ENCODE results near the gene SIRPA.

SIRPA gene

GRCh38 chr20:1894951-1895673, at the start of gene SIRPA:
Gene SIRPA, plus strand, starts transcription at chr20:1895407. Its CDS starts 41 bp downstream, at chr20:1895448.
- peak; percentile 60 to 76 for DNase-seq

DNA sequence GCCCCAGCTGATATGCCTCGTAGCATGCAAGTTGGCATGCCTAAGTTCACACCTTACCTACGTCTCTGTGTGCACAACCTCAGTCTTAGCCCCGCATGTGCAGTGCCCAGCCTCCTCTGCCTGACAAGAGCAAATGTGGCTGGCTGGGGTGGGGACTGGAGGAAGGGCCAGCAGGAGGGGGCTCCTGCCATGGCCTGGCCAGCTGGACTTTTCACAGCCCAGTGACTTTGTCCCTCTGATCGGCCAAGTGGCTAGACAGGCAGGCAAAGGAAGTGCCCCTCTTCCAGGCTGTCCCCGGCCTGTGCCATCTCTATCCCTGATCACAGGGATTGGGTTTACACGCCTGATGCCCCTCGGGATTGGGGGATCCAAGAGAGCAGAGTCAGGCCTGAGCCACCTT, 49.5 kb upstream of the SIRPA start:
- DNase-seq = no peak

- DNase-seq = no peak
Measured at GRCh38 chr20:1846341-1846740, 48.9 kb upstream of the SIRPA start.

- no peak for DNase-seq
Measured at GRCh38 chr20:1846876-1847275, 48.3 kb upstream of the SIRPA start.

GRCh38 chr20:1847780-1848179, 47.4 kb upstream of the SIRPA start:
- DNase-seq = no peak

GRCh38 chr20:1848373-1848772, 46.8 kb upstream of the SIRPA start:
- DNase-seq = no peak

DNA sequence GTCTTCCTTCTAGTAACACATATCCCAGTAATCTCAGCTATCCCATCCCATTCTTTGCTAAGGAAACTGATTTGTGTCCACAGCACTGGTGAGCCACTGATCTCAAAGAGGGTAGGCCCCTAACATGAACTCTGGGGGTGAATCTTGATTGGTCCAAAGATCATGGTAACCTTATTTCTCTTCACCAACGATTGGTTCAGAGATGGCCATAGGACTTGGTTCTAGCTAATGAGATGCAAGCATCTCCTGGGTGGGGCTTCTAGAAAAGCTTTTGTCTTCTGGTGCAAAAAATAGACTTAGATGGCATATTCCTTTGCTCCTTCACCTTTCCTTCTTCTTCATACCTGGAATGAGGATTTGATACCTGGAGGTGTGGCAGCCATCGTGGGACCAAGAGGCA, 43.8 kb upstream of the SIRPA start:
- DNase-seq = no peak

DNA sequence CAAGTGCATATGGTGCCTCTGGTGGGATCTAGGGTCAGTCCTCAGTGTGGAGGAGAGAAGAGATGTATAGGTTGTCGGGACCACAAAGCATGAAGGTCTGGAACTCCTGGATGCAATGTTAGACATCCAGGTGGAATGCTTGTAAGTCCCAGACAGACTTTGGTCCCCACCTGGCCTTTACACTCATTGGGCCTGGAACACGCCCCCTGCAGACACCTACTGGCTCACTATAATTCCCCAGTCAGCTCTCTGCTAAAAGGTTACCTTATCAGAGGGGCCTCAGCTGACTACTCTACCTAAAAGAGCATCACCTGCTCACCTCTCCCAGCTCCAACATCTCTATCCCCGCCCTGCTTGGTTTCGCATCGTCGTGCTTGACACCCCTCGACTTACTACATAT, 41.7 kb upstream of the SIRPA start:
- DNase-seq = no peak

GRCh38 chr20:1854246-1854645, 41.0 kb upstream of the SIRPA start:
- DNase-seq = no peak

DNA sequence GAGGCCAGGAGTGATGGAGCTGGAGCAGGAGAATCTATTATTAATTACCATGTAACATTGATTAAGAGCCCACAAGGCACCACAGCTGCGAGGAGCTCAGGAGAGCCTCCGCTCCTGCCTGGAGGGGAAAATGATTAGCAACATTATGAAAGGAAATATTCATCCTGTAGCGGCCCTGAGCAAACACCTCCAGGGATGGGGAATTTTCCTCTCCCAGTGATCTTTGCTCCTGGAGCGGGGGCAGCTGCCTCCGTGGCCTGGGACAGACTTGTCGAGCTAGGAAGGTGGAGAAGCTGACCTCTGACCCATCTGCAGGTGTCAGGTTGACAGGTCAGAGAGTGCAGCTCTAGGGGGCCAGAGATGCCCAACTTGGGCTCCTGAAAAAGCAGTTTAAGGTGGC, 40.1 kb upstream of the SIRPA start:
- DNase-seq = no peak

- DNase-seq = no peak
Measured at GRCh38 chr20:1855690-1856089, 39.5 kb upstream of the SIRPA start.

DNA sequence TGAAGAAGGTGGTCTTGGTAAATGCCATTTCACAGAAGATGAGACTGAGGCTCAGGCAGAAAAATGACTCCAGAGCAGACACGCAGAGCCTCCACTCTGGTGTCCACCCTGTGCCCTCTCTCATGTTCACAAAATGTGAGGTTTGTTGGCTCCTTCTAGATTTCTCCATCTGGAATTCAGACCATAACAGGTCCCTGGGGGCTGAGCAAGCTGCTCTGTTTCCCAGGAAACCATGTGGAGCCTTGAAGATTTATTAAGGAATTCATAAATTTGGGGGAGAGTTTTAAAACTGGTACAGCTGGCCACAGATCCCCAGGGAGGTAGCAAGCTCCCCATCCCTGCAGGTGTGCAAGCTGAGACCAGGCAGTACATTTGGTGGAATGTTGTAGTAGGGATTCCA, 38.8 kb upstream of the SIRPA start:
- no peak for DNase-seq

- DNase-seq = no peak
Measured at GRCh38 chr20:1857466-1857865, 37.7 kb upstream of the SIRPA start.

- no peak for DNase-seq
Measured at GRCh38 chr20:1858871-1859270, 36.3 kb upstream of the SIRPA start.

- no peak for DNase-seq
Measured at GRCh38 chr20:1860446-1860845, 34.8 kb upstream of the SIRPA start.

DNA sequence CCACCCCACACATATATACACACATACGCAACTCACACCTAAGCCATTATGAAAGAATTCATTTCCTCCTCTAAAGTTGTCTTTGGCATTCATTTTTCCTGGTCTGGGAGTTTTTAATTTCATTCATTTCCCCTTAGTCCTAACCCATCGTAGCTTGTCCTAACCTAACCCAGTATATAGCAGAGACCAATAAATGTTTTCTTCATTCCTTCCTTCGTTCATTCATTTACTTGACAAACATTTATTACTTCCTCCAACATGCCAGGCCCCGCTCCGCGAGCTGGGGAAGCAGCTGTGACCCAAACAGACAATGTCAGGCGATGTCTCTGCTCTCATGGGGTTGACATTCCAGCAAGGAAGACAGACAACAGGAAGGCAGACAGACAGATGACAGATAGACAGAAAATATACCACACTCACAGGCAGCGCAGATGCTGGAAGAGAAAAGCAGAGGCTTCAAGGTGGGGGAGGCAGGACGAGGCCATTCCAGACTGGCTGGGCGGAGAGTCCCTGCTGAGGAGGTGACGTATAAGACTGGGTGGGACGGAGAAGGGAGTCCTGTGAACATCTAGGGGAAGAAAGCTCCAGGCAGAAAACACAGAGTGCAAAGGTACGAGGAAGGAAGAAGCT, 33.7 kb upstream of the SIRPA start:
- DNase-seq = no peak

DNA sequence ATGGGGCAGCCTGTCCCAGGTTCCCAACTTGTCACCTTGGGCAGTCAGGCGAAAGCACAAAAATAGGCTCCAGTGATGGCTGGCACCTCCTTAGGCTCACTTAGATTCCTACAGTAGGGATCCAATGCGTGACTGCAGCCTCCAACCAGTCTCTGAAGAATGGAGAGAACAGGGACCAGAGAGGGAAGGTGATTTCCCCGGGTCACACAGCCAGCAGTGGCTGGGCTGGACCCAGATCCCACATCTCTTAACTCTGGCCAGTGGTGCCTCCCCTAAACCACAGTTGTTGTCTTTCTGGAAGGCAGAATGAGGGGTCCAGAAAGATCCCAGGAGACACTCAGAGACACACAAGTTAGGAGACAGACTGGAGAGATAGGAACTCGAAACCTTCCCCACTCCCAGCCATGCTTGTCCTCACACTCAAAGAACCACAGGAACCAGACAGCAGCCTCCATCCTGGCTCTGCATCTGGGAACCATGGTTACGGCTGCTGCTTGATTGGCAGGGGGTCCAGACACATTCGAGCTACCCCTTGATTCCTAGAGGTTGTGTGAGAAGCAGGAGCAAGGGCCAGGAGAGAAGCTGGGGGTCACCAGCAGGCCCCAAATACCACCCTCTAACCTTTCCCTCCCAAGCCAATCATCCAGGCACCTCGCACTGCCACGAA, 33.1 kb upstream of the SIRPA start:
- no peak for DNase-seq

GRCh38 chr20:1862663-1863053, 32.5 kb upstream of the SIRPA start:
- DNase-seq = no peak

GRCh38 chr20:1863296-1863695, 31.9 kb upstream of the SIRPA start:
- no peak for DNase-seq

- DNase-seq = no peak
Measured at GRCh38 chr20:1866834-1867233, 28.4 kb upstream of the SIRPA start.

DNA sequence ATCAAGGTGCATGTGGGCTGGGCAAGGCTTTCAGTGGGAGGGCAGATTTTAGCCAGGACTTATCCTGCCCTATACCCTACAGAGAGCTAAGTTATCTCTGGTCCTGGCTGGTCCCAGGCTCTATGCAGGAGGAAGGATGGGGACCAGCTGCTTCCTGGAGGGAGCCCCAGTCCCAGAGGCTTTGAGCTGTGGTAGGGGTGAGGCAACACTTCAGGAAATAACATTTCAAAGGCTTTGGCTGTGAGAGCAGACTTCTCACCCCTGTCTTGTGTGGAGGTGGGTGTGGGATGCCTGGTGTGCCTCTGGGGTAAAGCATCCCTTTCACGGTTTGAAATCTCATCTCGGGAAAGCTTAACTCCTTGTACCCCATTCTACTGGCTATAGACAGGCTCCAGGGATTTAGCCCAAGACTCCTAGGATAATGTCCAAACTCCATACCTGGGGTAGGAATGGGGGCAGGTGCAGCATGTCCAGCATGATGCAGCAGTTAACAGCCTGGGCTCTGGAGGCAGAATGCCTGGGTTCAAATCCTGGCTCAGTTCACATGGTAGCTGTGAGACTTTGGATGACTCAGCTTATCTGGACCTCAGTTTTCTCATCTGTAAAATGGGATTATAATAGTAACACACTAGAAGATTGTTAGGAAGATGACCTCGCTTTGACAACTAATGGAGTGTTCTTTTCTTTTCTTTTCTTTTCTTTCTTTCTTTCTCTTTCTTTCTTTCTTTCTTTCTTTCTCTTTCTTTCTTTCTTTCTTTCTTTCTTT, 27.5 kb upstream of the SIRPA start:
- no peak for DNase-seq

DNA sequence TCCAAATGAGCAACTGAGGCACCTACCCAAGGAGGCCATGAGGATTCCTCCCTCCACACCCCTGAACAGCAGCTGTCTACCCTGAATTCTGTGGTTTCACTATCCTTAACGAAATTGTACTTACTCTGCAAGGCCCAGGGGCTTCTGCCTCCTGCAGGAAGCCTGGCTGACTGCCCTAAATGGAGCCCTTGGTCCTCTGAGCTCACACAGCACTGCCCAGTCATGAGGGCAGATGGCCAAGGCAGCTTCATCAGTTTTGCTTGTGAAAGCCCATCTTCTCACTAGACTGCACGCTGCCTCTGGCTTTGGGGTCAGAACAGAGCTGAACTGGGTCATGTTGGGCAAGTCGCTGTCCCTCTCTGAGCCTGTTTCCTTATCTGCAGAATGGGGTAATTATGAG, 26.4 kb upstream of the SIRPA start:
- DNase-seq = no peak

DNA sequence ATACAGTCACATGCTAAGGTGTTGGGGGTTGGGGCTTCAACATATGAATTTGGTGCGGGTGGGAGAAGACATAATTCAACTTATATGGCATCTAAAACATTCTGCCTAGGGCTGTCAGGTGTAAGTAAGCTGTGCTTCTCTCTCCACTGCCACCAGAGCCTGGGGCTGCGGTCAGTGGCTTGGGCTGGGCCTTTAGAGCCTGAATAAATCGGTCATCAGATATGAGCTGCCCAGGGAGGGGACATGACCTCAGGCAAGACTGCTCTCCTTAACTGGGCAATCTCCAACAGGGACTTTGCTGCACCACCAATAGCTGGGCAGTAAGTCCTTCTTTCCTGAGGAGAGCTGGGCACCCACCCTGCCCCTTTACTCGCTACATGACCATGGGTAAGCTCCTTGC, 24.9 kb upstream of the SIRPA start:
- DNase-seq = no peak

All from bone marrow (tissue), 2 donors.